ENCODE results near the gene CTNND2. TPM values are rescaled to one million over a fixed set of nuclear protein-coding genes. Genes with fewer than 3 reads are reported as not detected.

CTNND2 gene
- total RNA-seq, 2 donors from 2014 or later, result not detected

GRCh38 chr5:10987276-10987924, 916.8 kb downstream of the CTNND2 start:
- no peak overlapping the region for H3K4me3 ChIP-seq
- no peak for DNase-seq (ENCODE audit: low spot score)
- TF ChIP-seq CTCF (IDR thresholded peaks at IDR 0.05), result no peak
- H3K9me3 ChIP-seq, result no peaks in the 10 kb centered on the region
- no peaks in the 10 kb centered on the region for H3K4me1 ChIP-seq (ENCODE audit: control insufficient read depth in 1 of 2, low read depth in 2 of 2)
- no peaks in the 10 kb centered on the region for H3K36me3 ChIP-seq
- H3K27me3 ChIP-seq (replicated peaks; ENCODE audit: insufficient read depth), result no peaks in the 10 kb centered on the region
- ATAC-seq (ENCODE audit: insufficient number of reproducible peaks, low FRiP score, low read depth), result no peak
- no peak overlapping the region for H3K27ac ChIP-seq

- H3K27me3 ChIP-seq (replicated peaks; ENCODE audit: insufficient read depth), result no peaks in the 10 kb centered on the region
- no peaks in the 10 kb centered on the region for H3K36me3 ChIP-seq
- DNase-seq (ENCODE audit: low spot score), result no peak
- no peak overlapping the region for H3K4me3 ChIP-seq
- no peak for ATAC-seq (ENCODE audit: insufficient number of reproducible peaks, low FRiP score, low read depth)
- no peak overlapping the region for H3K27ac ChIP-seq
- H3K9me3 ChIP-seq, result no peaks in the 10 kb centered on the region
- H3K4me1 ChIP-seq (ENCODE audit: control insufficient read depth in 1 of 2, low read depth in 2 of 2), result no peaks in the 10 kb centered on the region
- no peak for TF ChIP-seq CTCF (IDR thresholded peaks at IDR 0.05)
Measured at GRCh38 chr5:10985721-10986110, 918.5 kb downstream of the CTNND2 start.

GRCh38 chr5:10985091-10985720, 919.0 kb downstream of the CTNND2 start:
- H3K4me3 ChIP-seq, result no peak overlapping the region
- H3K27ac ChIP-seq, result no peak overlapping the region
- no peaks in the 10 kb centered on the region for H3K27me3 ChIP-seq (replicated peaks; ENCODE audit: insufficient read depth)
- ATAC-seq (ENCODE audit: insufficient number of reproducible peaks, low FRiP score, low read depth) (no peak), DNase-seq (ENCODE audit: low spot score) (no peak)
- TF ChIP-seq CTCF (IDR thresholded peaks at IDR 0.05), result no peak
- no peaks in the 10 kb centered on the region for H3K4me1 ChIP-seq (ENCODE audit: control insufficient read depth in 1 of 2, low read depth in 2 of 2)
- H3K9me3 ChIP-seq, result no peaks in the 10 kb centered on the region
- H3K36me3 ChIP-seq, result no peaks in the 10 kb centered on the region

- Histone ChIP-seq H3K4me3 (no peak overlapping the region), H3K9me3 (no peaks in the 10 kb centered on the region), H3K27me3 (replicated peaks; ENCODE audit: insufficient read depth) (no peaks in the 10 kb centered on the region), H3K36me3 (no peaks in the 10 kb centered on the region), H3K27ac (no peak overlapping the region), H3K4me1 (ENCODE audit: control insufficient read depth in 1 of 2, low read depth in 2 of 2) (no peaks in the 10 kb centered on the region)
- no peak for TF ChIP-seq CTCF (IDR thresholded peaks at IDR 0.05)
- no peak for DNase-seq (ENCODE audit: low spot score)
- ATAC-seq (ENCODE audit: insufficient number of reproducible peaks, low FRiP score, low read depth), result no peak
Measured at GRCh38 chr5:10984021-10984715, 920.1 kb downstream of the CTNND2 start.

- H3K27ac ChIP-seq, result no peak overlapping the region
- H3K27me3 ChIP-seq (replicated peaks; ENCODE audit: insufficient read depth), result no peaks in the 10 kb centered on the region
- no peaks in the 10 kb centered on the region for H3K36me3 ChIP-seq
- H3K9me3 ChIP-seq, result no peaks in the 10 kb centered on the region
- TF ChIP-seq CTCF (IDR thresholded peaks at IDR 0.05), result no peak
- ATAC-seq (ENCODE audit: insufficient number of reproducible peaks, low FRiP score, low read depth) (no peak), DNase-seq (ENCODE audit: low spot score) (no peak)
- no peak overlapping the region for H3K4me3 ChIP-seq
- no peaks in the 10 kb centered on the region for H3K4me1 ChIP-seq (ENCODE audit: control insufficient read depth in 1 of 2, low read depth in 2 of 2)
Measured at GRCh38 chr5:10982626-10983025, 921.6 kb downstream of the CTNND2 start.

Data from thoracic aorta (tissue), 2 donors.